Activated CD8-positive, alpha-beta T cell treated with anti-CD3 and anti-CD28 coated beads, Interleukin-2, amount 10 ng/mL, durations not matched to agents 7 days and 5 days (primary cell): Measurements from ENCODE around the gene NFILZ. TPM values are rescaled to one million over a fixed set of nuclear protein-coding genes. Genes with fewer than 3 reads are reported as not detected.
A peak's percentile ranks its signal among the peaks of the same experiment; 100 is the strongest.

Experiments used
- ATAC-seq: fragments of 150-1000 bp; cut with Tn5 transposase; one replicate; pipeline ENCODE4 v1.10.0; 2021; ENCODE audit warnings: moderate library complexity
- CTCF ChIA-PET: fragments of 350-600 bp; sonication (Branson Sonifier 250); formaldehyde crosslinking; loops from one replicate; lab custom pipeline; 2021; ENCODE audit warnings: antibody characterized with exemption; lab: Charles Lee
- POLR2A ChIA-PET: fragments of 350-600 bp; sonication (Branson Sonifier 250); formaldehyde crosslinking; loops from one replicate; lab custom pipeline; 2021; ENCODE audit warnings: antibody characterized with exemption; lab: Charles Lee
- DNase-seq: peaks from one replicate; pipeline ENCODE4 v3.0.0-alpha.2; 2020
- H3K27ac Mint-ChIP-seq: one replicate; pipeline ENCODE4 v1.8.0; 2021; ENCODE audit warnings: mild to moderate bottlenecking, mixed read lengths
- H3K27me3 Mint-ChIP-seq: one replicate; pipeline ENCODE4 v1.8.0; 2021; ENCODE audit warnings: low read depth, mixed read lengths
- H3K36me3 Mint-ChIP-seq: one replicate; pipeline ENCODE4 v1.8.0; 2021; ENCODE audit warnings: low read depth, mixed read lengths
- H3K4me1 Mint-ChIP-seq: one replicate; pipeline ENCODE4 v1.8.0; 2021; ENCODE audit warnings: low read depth, mixed read lengths
- H3K4me3 Mint-ChIP-seq: one replicate; pipeline ENCODE4 v1.8.0; 2021; ENCODE audit warnings: mild to moderate bottlenecking, mixed read lengths
- H3K9me3 Mint-ChIP-seq: one replicate; pipeline ENCODE4 v1.8.0; 2022; ENCODE audit warnings: mixed read lengths; ENCODE audit not compliant: insufficient read depth
- total RNA-seq, 2 experiments: library from RNA; stranded (reverse); gene quantifications; one replicate each; pipeline ENCODE4 v1.2.3, GENCODE V29; 2021

Gene NFILZ
- total RNA-seq, 2 experiments from 2014 or later = not detected

DNA sequence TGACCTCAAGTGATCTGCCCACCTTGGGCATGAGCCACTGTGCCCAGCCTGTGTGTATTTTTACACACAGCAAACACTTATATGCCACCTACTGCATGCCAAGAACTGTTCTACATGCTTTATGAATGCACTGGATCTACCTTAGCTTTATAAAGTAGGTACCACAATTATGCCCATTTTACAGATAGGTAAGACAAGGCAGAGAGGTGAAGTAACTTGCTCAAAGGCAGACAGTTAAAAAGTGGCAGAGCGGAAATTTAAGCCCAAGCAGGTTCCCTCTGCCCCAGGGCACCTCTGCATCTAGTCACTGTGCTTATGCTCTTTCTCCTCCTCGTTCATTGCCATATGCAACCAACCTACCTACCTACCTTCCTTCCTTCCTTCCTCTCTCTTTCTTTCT, 30.4 kb upstream of the NFILZ start:
- H3K27me3 Mint-ChIP-seq = no peaks in the 10 kb centered on the region
- no peak overlapping the region for H3K4me3 Mint-ChIP-seq
- H3K36me3 Mint-ChIP-seq = peaks cover 2% of the 10 kb centered on the region
- no peak overlapping the region for H3K27ac Mint-ChIP-seq
- POLR2A ChIA-PET = no interaction called here
- CTCF ChIA-PET = no interaction called here
- DNase-seq (no peak), ATAC-seq (no peak)
- H3K4me1 Mint-ChIP-seq = no peaks in the 10 kb centered on the region
- H3K9me3 Mint-ChIP-seq = no peaks in the 10 kb centered on the region

DNA sequence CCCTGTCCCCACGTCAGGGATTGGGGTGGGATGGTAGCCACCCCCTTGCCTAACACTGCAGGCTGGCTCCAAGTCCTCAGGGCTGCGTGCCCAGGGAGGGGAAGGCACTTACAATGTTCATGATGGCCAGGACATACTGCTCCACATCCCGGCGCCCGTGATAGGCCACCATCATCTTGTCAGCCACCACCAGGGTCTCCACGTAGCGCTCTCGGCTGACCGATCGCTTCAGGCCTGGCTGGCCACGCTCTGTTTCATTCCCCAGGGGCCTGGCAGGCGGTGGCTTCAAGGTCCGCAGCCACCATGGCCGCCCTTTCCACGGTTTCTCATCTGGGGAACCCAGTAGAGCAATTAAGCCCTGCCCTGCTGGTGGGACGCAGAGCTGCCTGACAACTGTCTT, 29.6 kb upstream of the NFILZ start:
- no peaks in the 10 kb centered on the region for H3K9me3 Mint-ChIP-seq
- DNase-seq = no peak
- H3K36me3 Mint-ChIP-seq = peaks cover 2% of the 10 kb centered on the region
- ChIA-PET CTCF (no interaction called here), POLR2A (no interaction called here)
- H3K4me1 Mint-ChIP-seq = no peaks in the 10 kb centered on the region
- no peak for ATAC-seq
- no peak overlapping the region for H3K4me3 Mint-ChIP-seq
- H3K27ac Mint-ChIP-seq = no peak overlapping the region
- H3K27me3 Mint-ChIP-seq = no peaks in the 10 kb centered on the region

DNA sequence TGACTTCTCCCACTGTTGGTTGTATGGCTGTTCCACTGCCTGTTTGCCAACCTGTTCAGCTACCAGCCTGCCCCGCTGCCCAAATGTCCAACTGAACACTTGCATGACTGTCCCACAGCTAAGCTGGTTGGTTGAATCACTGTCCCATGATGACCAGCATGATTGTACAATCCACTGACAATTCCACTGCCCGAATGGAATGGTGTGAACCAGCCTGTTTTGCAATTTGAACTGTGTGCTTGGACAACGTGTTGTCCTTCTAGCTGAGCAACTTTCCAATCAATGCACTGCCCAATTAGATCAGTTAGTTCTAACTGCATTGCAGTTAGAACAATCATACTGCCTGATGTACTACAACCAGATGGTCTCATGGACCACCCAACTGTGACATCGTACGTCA, 28.6 kb upstream of the NFILZ start:
- H3K9me3 Mint-ChIP-seq = no peaks in the 10 kb centered on the region
- ATAC-seq (no peak), DNase-seq (no peak)
- no peak overlapping the region for H3K4me3 Mint-ChIP-seq
- H3K4me1 Mint-ChIP-seq = no peaks in the 10 kb centered on the region
- H3K27me3 Mint-ChIP-seq = no peaks in the 10 kb centered on the region
- no peak overlapping the region for H3K27ac Mint-ChIP-seq
- ChIA-PET CTCF (no interaction called here), POLR2A (interaction anchor here (0.5 kb wide), 1 partner anchor 88 kb away, joined by 3 read pairs; the partner anchor contains the start of gene ZNF414)
- peaks cover 2% of the 10 kb centered on the region for H3K36me3 Mint-ChIP-seq

DNA sequence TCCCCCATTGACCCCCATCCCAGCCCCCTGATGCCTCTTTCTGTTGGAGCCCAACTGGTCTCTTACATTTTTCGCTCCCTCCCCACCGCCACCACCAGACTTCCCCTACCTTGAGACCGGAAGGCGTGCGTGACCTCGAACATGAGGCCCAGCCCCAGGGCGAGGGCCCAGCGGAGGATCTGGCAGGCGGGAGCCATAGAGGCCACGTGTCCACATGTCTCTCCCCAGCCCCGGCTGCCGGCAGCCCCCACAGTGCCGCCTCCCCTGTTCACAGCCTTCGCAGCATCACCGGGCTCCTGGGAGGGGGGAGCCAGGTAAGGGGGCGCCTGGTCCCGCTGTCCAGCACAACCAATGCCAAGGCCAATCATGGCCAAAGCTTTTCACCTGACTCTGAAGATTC, 24.9 kb upstream of the NFILZ start:
- Mint-ChIP-seq H3K27me3 (peaks cover 11% of the 10 kb centered on the region), H3K4me3 (no peak overlapping the region), H3K9me3 (no peaks in the 10 kb centered on the region), H3K27ac (no peak overlapping the region), H3K4me1 (peaks cover 12% of the 10 kb centered on the region), H3K36me3 (peaks cover 2% of the 10 kb centered on the region)
- DNase-seq = no peak
- no peak for ATAC-seq
- POLR2A ChIA-PET = interaction anchor here (0.7 kb wide), 1 partner anchor 87 kb away, joined by 3 read pairs; no protein-coding TSS in a partner anchor
- CTCF ChIA-PET = interaction anchor here (2.4 kb wide), 1 partner anchor 12 kb away, joined by 8 read pairs; no protein-coding TSS in a partner anchor

DNA sequence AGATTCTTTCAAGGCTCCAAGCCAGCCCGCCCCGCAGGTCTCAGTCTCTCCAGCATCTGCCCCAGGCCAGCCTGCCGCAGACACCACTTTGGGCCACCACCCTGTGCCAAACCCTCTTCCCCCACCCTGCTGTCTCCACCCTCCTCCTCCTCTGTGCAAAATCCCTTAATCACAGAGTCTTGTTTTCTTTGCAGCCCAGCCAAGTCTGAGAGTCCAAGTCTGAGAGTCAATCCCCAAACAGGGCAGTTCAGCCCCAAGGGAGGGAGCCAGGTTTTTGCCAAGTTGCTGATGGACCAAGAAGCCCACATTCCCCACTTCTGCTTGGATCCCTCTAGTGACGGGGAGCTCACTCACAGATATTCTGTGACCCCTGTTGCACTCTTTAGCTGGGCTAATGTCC, 23.0 kb upstream of the NFILZ start:
- H3K9me3 Mint-ChIP-seq = no peaks in the 10 kb centered on the region

DNA sequence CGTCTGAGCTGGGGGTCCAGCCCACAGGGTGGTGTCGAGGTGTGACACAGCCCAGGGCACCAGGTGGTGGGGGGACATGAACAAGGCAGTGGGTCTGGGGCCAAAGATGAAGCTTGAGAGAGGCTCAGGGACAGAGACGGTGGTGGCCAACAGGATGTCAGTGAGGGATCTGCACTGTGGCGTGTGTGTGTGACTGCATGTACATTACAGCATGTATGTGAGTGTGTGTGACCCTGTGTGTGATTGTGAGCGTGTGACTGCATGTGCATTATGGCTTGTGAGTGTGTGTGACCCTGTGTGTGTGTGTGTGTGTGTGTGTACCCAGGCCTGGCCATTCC, 21.5 kb upstream of the NFILZ start:
- DNase-seq = no peak
- CTCF ChIA-PET = no interaction called here
- POLR2A ChIA-PET = no interaction called here
- no peaks in the 10 kb centered on the region for H3K9me3 Mint-ChIP-seq
- peaks cover 11% of the 10 kb centered on the region for H3K27me3 Mint-ChIP-seq
- H3K4me3 Mint-ChIP-seq = peak overlapping the region; percentile 6
- no peaks in the 10 kb centered on the region for H3K36me3 Mint-ChIP-seq
- peaks cover 21% of the 10 kb centered on the region for H3K4me1 Mint-ChIP-seq
- H3K27ac Mint-ChIP-seq = peak overlapping the region; percentile 16
- no peak for ATAC-seq

More for the DNA sequence above, 23.0 kb upstream of the NFILZ start:
- DNase-seq = no peak
- ChIA-PET CTCF (no interaction called here), POLR2A (no interaction called here)
- peaks cover 21% of the 10 kb centered on the region for H3K4me1 Mint-ChIP-seq
- H3K36me3 Mint-ChIP-seq = no peaks in the 10 kb centered on the region
- H3K27me3 Mint-ChIP-seq = peaks cover 11% of the 10 kb centered on the region
- no peak for ATAC-seq
- no peak overlapping the region for H3K27ac Mint-ChIP-seq
- H3K4me3 Mint-ChIP-seq = no peak overlapping the region

DNA sequence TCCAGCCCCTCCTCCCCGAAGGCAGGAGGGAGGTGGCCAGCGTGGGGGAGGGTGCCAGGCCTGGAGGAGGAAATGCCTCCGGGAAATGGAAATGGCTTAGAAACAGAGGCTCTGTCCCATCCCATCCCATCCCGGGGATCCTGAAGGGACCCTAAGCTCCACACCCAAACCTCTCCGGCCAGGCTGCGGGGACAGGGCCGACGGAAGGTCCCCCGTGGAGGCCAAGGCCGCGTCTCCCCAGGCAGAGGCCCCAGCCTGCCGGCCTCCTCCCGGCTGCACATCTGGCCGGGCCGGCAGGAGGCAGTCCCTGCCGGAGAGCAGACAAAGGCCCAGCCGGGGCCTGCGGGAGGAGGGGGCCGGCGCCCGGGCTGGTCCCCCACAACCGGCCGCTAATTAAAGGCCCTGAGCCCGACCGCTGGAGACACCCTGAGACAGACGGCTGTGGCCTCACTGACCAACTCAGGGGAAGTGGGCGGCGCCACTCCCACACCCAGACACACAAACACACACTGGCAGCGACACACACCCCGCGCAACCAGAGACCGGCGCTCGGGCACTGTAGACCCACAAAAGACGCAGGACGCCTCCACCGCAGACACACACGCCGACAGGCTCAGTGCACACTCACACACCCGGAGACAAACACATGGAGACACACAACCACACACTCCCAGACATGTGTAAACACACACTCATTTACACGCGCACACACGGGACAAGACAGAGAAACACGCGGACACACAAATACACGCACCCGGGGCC, 21.0 kb upstream of the NFILZ start:
- peak overlapping the region; percentile 51 for H3K27ac Mint-ChIP-seq
- H3K9me3 Mint-ChIP-seq = no peaks in the 10 kb centered on the region
- H3K36me3 Mint-ChIP-seq = no peaks in the 10 kb centered on the region
- peaks cover 11% of the 10 kb centered on the region for H3K27me3 Mint-ChIP-seq
- peaks cover 21% of the 10 kb centered on the region for H3K4me1 Mint-ChIP-seq
- DNase-seq (no peak), ATAC-seq (peak; percentile 40)
- peak overlapping the region; percentile 72 for H3K4me3 Mint-ChIP-seq
- CTCF ChIA-PET = no interaction called here
- POLR2A ChIA-PET = no interaction called here

DNA sequence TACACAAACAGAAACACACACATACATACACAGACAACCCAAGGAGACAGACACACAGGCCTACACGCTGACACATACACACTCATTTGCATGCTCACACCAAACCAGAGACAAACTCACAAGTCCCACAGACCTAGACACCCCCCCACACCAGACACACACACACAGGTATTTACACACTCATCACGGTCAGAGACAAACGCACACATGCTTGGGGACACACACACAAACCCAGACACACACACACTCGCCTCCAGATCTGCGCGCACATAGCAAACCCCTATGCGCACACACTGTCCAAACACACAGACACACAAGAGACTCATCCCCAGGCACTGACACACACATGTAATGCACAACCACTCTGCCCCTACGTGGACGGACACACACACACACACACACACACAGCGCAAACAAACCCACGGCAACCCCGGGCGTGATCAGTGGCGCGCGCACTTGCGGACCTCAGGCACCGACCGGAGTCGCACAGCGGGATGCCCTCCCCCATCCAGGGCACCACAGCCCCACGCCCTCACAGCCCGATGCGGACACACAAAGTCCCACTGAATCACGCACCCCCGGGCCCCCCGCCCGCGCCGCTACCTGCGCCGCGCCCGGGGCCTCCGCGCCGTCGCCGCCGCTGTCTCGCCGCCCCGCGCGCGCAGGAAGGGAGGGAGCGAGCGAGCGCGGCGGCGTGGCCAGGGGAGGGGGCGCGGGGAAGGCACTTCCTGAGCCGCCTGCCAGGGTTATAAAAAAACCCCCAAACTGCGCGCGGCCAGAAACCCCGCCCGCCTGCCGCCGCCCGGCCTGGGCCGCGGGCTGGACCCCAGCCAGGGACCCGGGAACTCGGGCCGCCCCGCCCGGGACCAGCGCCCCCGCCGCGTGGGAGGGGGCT, 20.1 kb upstream of the NFILZ start, which contains the start of gene ADAMTS10:
Gene ADAMTS10, minus strand, starts transcription at position 675 of the 895 bp plus-strand sequence. CDS start 5,005 bp downstream, outside the sequence.
- H3K9me3 Mint-ChIP-seq = no peaks in the 10 kb centered on the region
- ATAC-seq = peak; percentile 34
- peak within 1 kb of the TSS; percentile 72 for H3K4me3 Mint-ChIP-seq
- DNase-seq = peak; percentile 34
- ChIA-PET POLR2A (no interaction called here), CTCF (no interaction called here)
- H3K27ac Mint-ChIP-seq = peak within 1 kb of the TSS; percentile 51
- peaks cover 25% of the 10 kb centered on the region for H3K4me1 Mint-ChIP-seq
- H3K27me3 Mint-ChIP-seq = peaks cover 14% of the 10 kb centered on the region
- H3K36me3 Mint-ChIP-seq = no peaks in the 10 kb centered on the region

DNA sequence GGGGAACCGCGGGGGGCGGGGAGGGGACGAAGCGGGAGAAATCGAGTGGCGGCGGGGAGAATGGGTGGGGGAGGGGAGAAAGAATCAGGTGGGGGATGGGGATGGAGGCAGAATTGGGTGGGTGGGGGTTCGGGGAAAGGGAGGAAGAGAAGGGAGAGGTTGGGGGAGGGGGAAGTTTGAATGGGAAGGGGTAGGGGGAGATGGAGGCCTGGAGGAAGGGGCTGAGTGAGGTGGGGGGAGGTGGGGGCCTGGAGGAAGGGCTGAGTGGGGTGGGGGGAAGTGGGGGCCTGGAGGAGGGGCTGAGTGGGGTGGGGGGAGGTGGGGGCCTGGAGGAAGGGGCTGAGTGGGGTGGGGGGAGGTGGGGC, 19.5 kb upstream of the NFILZ start:
- ATAC-seq = no peak
- CTCF ChIA-PET = no interaction called here
- Mint-ChIP-seq H3K4me1 (peaks cover 29% of the 10 kb centered on the region), H3K4me3 (no peak overlapping the region), H3K36me3 (no peaks in the 10 kb centered on the region), H3K27me3 (peaks cover 16% of the 10 kb centered on the region), H3K27ac (no peak overlapping the region), H3K9me3 (no peaks in the 10 kb centered on the region)
- DNase-seq = no peak
- POLR2A ChIA-PET = no interaction called here

DNA sequence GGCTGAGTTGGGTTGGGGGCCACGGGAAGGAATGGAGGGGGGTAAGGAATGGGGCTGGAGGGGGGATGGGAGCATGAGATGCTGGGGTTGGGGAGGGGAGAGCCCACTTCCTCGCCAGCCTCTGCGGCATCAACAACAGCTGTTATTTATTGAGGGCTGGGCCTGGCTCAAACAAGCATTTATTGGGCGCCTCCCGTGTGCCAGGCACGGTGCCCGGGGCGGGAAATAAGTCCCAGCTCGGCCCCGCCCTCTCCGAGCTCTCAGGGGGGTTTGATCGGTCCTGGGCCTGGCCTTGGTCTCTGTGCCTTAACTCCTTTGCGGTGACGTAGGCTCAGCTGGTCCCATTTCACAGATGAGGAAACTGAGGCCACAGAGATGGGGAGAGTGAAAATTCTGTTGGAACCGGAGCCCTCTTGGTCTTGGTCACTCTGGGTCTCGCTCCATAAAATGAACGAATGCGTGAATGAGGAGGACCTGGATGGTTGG, 19.0 kb upstream of the NFILZ start:
- no peaks in the 10 kb centered on the region for H3K9me3 Mint-ChIP-seq
- DNase-seq (no peak), ATAC-seq (no peak)
- H3K27ac Mint-ChIP-seq = no peak overlapping the region
- H3K4me3 Mint-ChIP-seq = no peak overlapping the region
- no peaks in the 10 kb centered on the region for H3K36me3 Mint-ChIP-seq
- H3K27me3 Mint-ChIP-seq = peaks cover 16% of the 10 kb centered on the region
- ChIA-PET CTCF (no interaction called here), POLR2A (no interaction called here)
- H3K4me1 Mint-ChIP-seq = peaks cover 29% of the 10 kb centered on the region

DNA sequence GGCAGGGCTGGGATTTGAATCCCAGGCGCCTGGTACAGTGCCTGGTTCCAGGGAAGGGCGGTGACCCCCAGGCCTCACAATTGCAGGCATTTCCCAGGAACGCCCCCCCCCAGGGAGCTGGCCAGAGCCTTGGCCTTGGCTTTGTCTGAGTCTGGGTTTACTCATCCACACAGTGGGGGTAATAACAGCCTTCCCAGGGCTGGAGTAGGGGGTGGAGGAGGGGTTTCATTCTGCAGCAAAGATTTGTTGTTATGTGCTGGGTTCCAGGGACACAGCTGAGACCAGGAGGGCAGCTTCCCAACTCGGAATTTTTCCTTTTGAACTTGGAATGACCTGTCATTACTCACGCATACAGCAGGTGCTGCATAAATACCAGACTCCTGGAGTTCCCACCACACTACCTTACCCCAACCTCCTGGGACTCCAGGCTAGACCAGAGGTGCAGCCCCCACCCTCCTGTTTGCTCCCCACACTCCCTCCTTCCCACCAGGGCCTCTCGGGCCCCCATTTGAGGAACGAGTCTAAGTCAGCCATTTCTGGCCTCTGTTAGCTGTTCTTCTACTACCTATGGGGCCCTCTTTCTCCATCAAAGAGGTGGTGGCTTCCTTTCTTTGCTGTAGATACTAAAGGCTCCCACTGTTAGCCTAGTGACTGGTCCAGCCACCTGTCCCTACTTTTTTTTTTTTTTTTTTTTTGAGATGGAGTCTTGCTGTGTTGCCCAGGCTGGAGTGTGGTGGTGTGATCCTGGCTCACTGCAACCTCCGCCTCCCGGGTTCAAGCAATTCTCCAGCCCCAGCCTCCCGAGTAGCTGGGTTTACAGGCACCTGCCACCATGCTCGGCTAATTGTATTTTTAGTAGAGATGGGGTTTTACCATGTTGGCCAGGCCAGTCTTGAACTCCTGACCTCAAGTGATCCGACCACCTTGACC, 18.3 kb upstream of the NFILZ start:
- no peak overlapping the region for H3K4me3 Mint-ChIP-seq
- ATAC-seq = peak; percentile 23
- no peaks in the 10 kb centered on the region for H3K36me3 Mint-ChIP-seq
- no peaks in the 10 kb centered on the region for H3K9me3 Mint-ChIP-seq
- peaks cover 16% of the 10 kb centered on the region for H3K27me3 Mint-ChIP-seq
- CTCF ChIA-PET = interaction anchor here (0.8 kb wide), 1 partner anchor 30 kb away, joined by 3 read pairs; no protein-coding TSS in a partner anchor
- DNase-seq = peak; percentile 33
- peaks cover 29% of the 10 kb centered on the region for H3K4me1 Mint-ChIP-seq
- POLR2A ChIA-PET = interaction anchor here (1.1 kb wide), 1 partner anchor 109 kb away, joined by 3 read pairs; the partner anchor contains the start of gene PRAM1
- H3K27ac Mint-ChIP-seq = no peak overlapping the region
